HepG2 (cell line): ENCODE results near the gene SLIT3. TPM values are rescaled to one million over a fixed set of nuclear protein-coding genes. Genes with fewer than 3 reads are reported as not detected.

Experiments used
- ATAC-seq: fragments of 200-7000 bp; cut with Tn5 transposase; 3 replicates; pipeline ENCODE4 v1.9.1; 2020; ENCODE audit warnings: mild to moderate bottlenecking, moderate library complexity
- BruUV-seq: library from RNA; stranded (reverse); fragments of 400-500 nt; replicated peaks from 2 replicates; lab custom pipeline; 2021; lab: Mats Ljungman, UMichigan
- CTCF ChIA-PET: fragments of 300-600 bp; formaldehyde crosslinking; extraction: SDS; loops from one replicate; lab custom pipeline; 2021; ENCODE audit warnings: low total read pairs, inconsistent platforms, low intra/inter-chr PET ratio; lab: Yijun Ruan, JAX
- POLR2A ChIA-PET: fragments of 350-600 bp; sonication (Branson Sonifier 250); formaldehyde crosslinking; loops from one replicate; lab custom pipeline; 2020; ENCODE audit warnings: antibody characterized with exemption, inconsistent platforms; lab: Yijun Ruan, JAX
- DNase-seq: peaks from one replicate; pipeline ENCODE4 v3.0.0-alpha.2; 2015; ENCODE audit warnings: low spot score
- FAIRE-seq: peaks from 3 replicates; lab custom pipeline; 2011; peaks lifted over from hg19 to GRCh38; lab: Jason Lieb, UNC
- H2AFZ ChIP-seq: one replicate; pipeline ENCODE4 v1.6.1; 2011; ENCODE audit warnings: low read length, inconsistent platforms
- H3K27ac ChIP-seq: fragments of 300-600 bp; 3 replicates; pipeline ENCODE4 v1.8.0; 2011; ENCODE audit warnings: mixed run types, mild to moderate bottlenecking, mixed read lengths, low read length, inconsistent platforms; ENCODE audit not compliant: insufficient read depth; ENCODE audit errors: extremely low read length
- H3K27me3 ChIP-seq, 2 experiments: fragments of 200-600 bp in 1 of 2; 2 replicates in 1 of 2; 3 replicates in 1 of 2; pipeline versions ENCODE4 v1.6.0 to v1.8.0; 2011; ENCODE audit warnings: low read length in 2 of 2, mild to moderate bottlenecking in 2 of 2, moderate library complexity in 2 of 2, inconsistent platforms in 1 of 2; ENCODE audit not compliant: insufficient read depth in 2 of 2, control insufficient read depth in 1 of 2
- H3K36me3 ChIP-seq, 2 experiments: fragments of 200-600 bp in 1 of 2; replicated peaks in 1 of 2; 2 replicates in 1 of 2; 3 replicates in 1 of 2; pipeline versions ENCODE4 v1.5.1 to v1.8.0; 2011; ENCODE audit warnings: low read length in 2 of 2, inconsistent platforms in 1 of 2; ENCODE audit not compliant: insufficient read depth in 2 of 2, control insufficient read depth in 1 of 2
- H3K4me1 ChIP-seq: 2 replicates; pipeline ENCODE4 v1.5.1; 2012; ENCODE audit warnings: low read length, inconsistent platforms; ENCODE audit not compliant: insufficient read depth
- H3K4me2 ChIP-seq: 2 replicates; pipeline ENCODE4 v1.6.0; 2011; ENCODE audit warnings: low read depth, low read length, inconsistent platforms
- H3K4me3 ChIP-seq, 3 experiments: fragments of 200-600 bp in 1 of 3; sonication (generic), shearing (Covaris generic) in 1 of 3; replicated peaks in 1 of 3; 2 replicates each; pipeline ENCODE4 v1.5.1; 2011 to 2016; ENCODE audit warnings: low read length in 3 of 3, inconsistent platforms in 2 of 3, low read depth in 2 of 3, mild to moderate bottlenecking in 2 of 3, control low read depth in 1 of 3, mixed read lengths in 1 of 3; ENCODE audit not compliant: insufficient read depth in 1 of 3
- H3K79me2 ChIP-seq: one replicate; pipeline ENCODE4 v1.6.1; 2011; ENCODE audit warnings: low read length, inconsistent platforms; ENCODE audit not compliant: insufficient read depth
- H3K9ac ChIP-seq: 2 replicates; pipeline ENCODE4 v1.6.0; 2011; ENCODE audit warnings: mild to moderate bottlenecking, low read depth, low read length, inconsistent platforms; ENCODE audit not compliant: insufficient read depth
- H3K9me3 ChIP-seq: 2 replicates; pipeline ENCODE4 v1.5.1; 2012; ENCODE audit warnings: mild to moderate bottlenecking, low read length
- H4K20me1 ChIP-seq: 2 replicates; pipeline ENCODE4 v1.6.0; 2011; ENCODE audit warnings: inconsistent platforms, mild to moderate bottlenecking, low read length, moderate library complexity; ENCODE audit not compliant: insufficient read depth
- BCL3 ChIP-seq: sonication (generic); formaldehyde crosslinking; IDR thresholded peaks from 2 replicates; pipeline ENCODE4 v1.5.1; 2020; ENCODE audit warnings: mild to moderate bottlenecking, missing genetic modification reagents, moderate library complexity
- BRF2 ChIP-seq: sonication (generic); formaldehyde crosslinking; IDR thresholded peaks from 2 replicates; pipeline ENCODE4 v1.8.1; 2022; ENCODE audit warnings: mild to moderate bottlenecking, missing genetic modification reagents
- HNF1B ChIP-seq: sonication (generic); formaldehyde crosslinking; IDR thresholded peaks from 2 replicates; pipeline ENCODE4 v1.5.1; 2020; ENCODE audit warnings: mild to moderate bottlenecking, moderate library complexity, missing genetic modification reagents
- HOXA5 ChIP-seq: sonication (generic); formaldehyde crosslinking; IDR thresholded peaks from 2 replicates; pipeline ENCODE4 v1.4.0; 2020; ENCODE audit warnings: missing genetic modification reagents
- PAWR ChIP-seq: sonication (generic); formaldehyde crosslinking; IDR thresholded peaks from 2 replicates; pipeline ENCODE4 v1.4.0; 2020; ENCODE audit warnings: missing genetic modification reagents, mild to moderate bottlenecking, borderline replicate concordance
- PHF21A ChIP-seq: sonication (generic); formaldehyde crosslinking; IDR thresholded peaks from 2 replicates; pipeline ENCODE4 v1.5.0; 2020; ENCODE audit warnings: mild to moderate bottlenecking, missing genetic modification reagents
- SMAD3 ChIP-seq: sonication (generic); formaldehyde crosslinking; IDR thresholded peaks from 2 replicates; pipeline ENCODE4 v1.4.0; 2020; ENCODE audit warnings: missing genetic modification reagents
- TEF ChIP-seq: sonication (generic); formaldehyde crosslinking; IDR thresholded peaks from 2 replicates; pipeline ENCODE4 v1.5.0; 2020; ENCODE audit warnings: missing genetic modification reagents
- ZFP62 ChIP-seq: sonication (generic); formaldehyde crosslinking; IDR thresholded peaks from 2 replicates; pipeline ENCODE4 v1.4.0; 2020; ENCODE audit warnings: missing genetic modification reagents
- ZNF331 ChIP-seq: sonication (generic); formaldehyde crosslinking; IDR thresholded peaks from 2 replicates; pipeline ENCODE4 v1.4.0; 2020; ENCODE audit warnings: missing genetic modification reagents
- ZNF552 ChIP-seq: sonication (generic); formaldehyde crosslinking; IDR thresholded peaks from 2 replicates; pipeline ENCODE4 v1.9.0; 2022; ENCODE audit warnings: missing genetic modification reagents, mild to moderate bottlenecking, borderline replicate concordance
- WGBS: methylation state at CpG from one replicate; pipeline ENCODE4 v1.1.6; 2017; ENCODE audit warnings: low lambda C conversion rate; 5-methylcytosine and 5-hydroxymethylcytosine counted together
- in situ Hi-C: cut with HindIII; loops from 2 replicates; pipeline ENCODE4 v1.10.0; 2017; ENCODE audit warnings: low pct_unique_long_range_greater_than_20kb; ENCODE audit not compliant: extremely low pct_ligation_motif_present
- intact Hi-C: fragments of 100-400 bp; cut with micrococcal nuclease; formaldehyde crosslinking; loops from one replicate; pipeline ENCODE4 v1.10.0; 2022; ENCODE audit not compliant: unreplicated experiment
- polyA plus RNA-seq, 8 experiments: library from polyadenylated mRNA; depleted of rRNA in 3 of 8; stranded (reverse) in 7 of 8; unstranded in 1 of 8; fragments of >200 nt; fragmentation: Illumina TruSeq in 4 of 8; extraction: Trizol in 4 of 8; gene quantifications; 2 replicates each; pipeline versions ENCODE4 v1.2.1 to v1.2.3, GENCODE V29; 2011 to 2016; ENCODE audit warnings: low read depth in 4 of 8, missing spikeins in 1 of 8, mixed read lengths in 1 of 8; ENCODE audit not compliant: insufficient read depth in 1 of 8
- total RNA-seq, 5 experiments: library from RNA; depleted of rRNA; stranded (reverse); fragments of >200 nt; fragmentation: Illumina TruSeq; extraction: Trizol; gene quantifications; 2 replicates each; pipeline ENCODE4 v1.2.3, GENCODE V29; 2016; ENCODE audit warnings: low read depth in 1 of 5

Gene SLIT3
- total and polyA plus RNA-seq, 2 of the 13 experiments (the other 11 are each of a cell fraction or from before 2014, with no cell fraction given), result not detected

GRCh38 chr5:169176709-169177694 lies 123.9 kb downstream of the SLIT3 start:
- FAIRE-seq (no peak), ATAC-seq (no peak), DNase-seq (no peak)
- TF ChIP-seq BRF2 (CRISPR knock-in tag), result no peak
- TF ChIP-seq PAWR (CRISPR knock-in tag), result no peak
- no peak for TF ChIP-seq BCL3 (CRISPR knock-in tag)
- TF ChIP-seq SMAD3 (CRISPR knock-in tag), result no peak
- no peak for TF ChIP-seq HNF1B (CRISPR knock-in tag)
- no peak for TF ChIP-seq PHF21A (CRISPR knock-in tag)
- TF ChIP-seq ZNF552 (CRISPR knock-in tag), result no peak
- no peak for TF ChIP-seq ZNF331 (CRISPR knock-in tag)
- TF ChIP-seq TEF (CRISPR knock-in tag), result no peak
- no peak for TF ChIP-seq ZFP62 (CRISPR knock-in tag)
- TF ChIP-seq HOXA5 (CRISPR knock-in tag), result no peak
- H3K9ac ChIP-seq, result no peak overlapping the region
- H3K4me1 ChIP-seq, result peaks cover 11% of the 10 kb centered on the region
- no peaks in the 10 kb centered on the region for H3K36me3 ChIP-seq
- H4K20me1 ChIP-seq, result no peaks in the 10 kb centered on the region
- intact Hi-C loops (no loop called here), in situ Hi-C loops (no loop called here)
- H2AFZ ChIP-seq, result no peak overlapping the region
- ChIA-PET CTCF (no interaction called here), POLR2A (no interaction called here)
- H3K27ac ChIP-seq, result no peak overlapping the region
- no peak overlapping the region for H3K4me2 ChIP-seq
- H3K27me3 ChIP-seq, result no peaks in the 10 kb centered on the region
- no peaks in the 10 kb centered on the region for H3K79me2 ChIP-seq
- BruUV-seq, result no TSS peak
- WGBS, result 24% methylated on average over 5 of the region's 5 CpGs
- no peak overlapping the region for H3K4me3 ChIP-seq
- no peaks in the 10 kb centered on the region for H3K9me3 ChIP-seq
